NT2/D1 (cell line): ENCODE results near the gene ZNF792.

Experiments
- SUZ12 ChIP-seq: IDR thresholded peaks from 2 replicates; pipeline ENCODE4 v1.6.1; 2011; ENCODE audit not compliant: insufficient read length, insufficient read depth; ENCODE audit errors: extremely low read depth
- YY1 ChIP-seq: IDR thresholded peaks from 2 replicates; pipeline ENCODE4 v1.6.1; 2011; ENCODE audit not compliant: insufficient read length, insufficient read depth
- ZNF274 ChIP-seq: IDR thresholded peaks from 2 replicates; pipeline ENCODE4 v1.6.1; 2011; ENCODE audit warnings: mild to moderate bottlenecking, low read depth, low read length

GRCh38 chr19:34994286-34994642, 30.2 kb upstream of the ZNF792 start:
- no peak for TF ChIP-seq YY1
- TF ChIP-seq SUZ12, result no peak
- no peak for TF ChIP-seq ZNF274
